ENCODE measurements around the gene FMO2.

Gene FMO2, protein sequence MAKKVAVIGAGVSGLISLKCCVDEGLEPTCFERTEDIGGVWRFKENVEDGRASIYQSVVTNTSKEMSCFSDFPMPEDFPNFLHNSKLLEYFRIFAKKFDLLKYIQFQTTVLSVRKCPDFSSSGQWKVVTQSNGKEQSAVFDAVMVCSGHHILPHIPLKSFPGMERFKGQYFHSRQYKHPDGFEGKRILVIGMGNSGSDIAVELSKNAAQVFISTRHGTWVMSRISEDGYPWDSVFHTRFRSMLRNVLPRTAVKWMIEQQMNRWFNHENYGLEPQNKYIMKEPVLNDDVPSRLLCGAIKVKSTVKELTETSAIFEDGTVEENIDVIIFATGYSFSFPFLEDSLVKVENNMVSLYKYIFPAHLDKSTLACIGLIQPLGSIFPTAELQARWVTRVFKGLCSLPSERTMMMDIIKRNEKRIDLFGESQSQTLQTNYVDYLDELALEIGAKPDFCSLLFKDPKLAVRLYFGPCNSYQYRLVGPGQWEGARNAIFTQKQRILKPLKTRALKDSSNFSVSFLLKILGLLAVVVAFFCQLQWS

DNA sequence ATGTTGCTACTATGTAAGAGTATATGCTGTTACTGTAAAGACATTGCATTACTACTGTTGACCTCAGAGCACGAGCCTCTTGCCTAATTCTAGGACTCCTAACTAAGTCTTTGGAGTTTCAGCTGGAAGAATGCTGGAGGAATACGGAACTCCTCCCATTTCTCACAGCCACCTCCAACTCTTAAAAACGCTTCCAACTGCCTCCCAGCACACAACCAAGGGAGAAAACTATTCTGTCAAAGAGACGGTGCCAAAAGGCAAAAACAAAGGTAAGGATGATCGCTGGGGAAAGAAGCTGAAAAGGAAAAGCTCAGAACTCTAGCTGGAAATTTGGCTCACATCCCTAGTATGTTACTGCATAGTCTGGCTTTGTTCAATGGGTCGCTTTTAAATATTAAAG, at the start of gene FMO2:
FMO2 (plus strand) TSS at position 210 of the 400 bp plus-strand sequence. CDS start 414 bp downstream, outside the sequence.
- peak in 1 of 56 donors; percentile 1 for DNase-seq

DNA sequence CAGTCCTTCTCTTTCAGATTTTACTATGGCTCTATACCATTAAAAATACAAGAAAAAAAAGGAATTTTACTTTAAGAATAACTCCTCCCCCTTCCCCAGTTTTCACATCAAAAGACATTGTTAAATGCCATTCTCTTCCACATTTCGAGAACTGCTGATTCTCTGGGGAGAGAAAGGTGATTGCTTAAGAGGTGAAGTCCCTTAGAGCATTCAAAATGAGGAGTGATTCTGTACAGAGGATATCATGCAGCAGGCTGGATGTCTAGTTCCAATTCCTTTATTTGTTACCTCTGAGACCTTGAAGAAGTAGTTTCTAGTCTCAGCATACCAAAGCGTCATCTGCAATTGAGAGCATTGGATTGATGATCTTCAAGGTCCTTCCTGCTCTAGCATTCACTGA, 47.5 kb upstream of the FMO2 start:
- DNase-seq, result no peak

DNA sequence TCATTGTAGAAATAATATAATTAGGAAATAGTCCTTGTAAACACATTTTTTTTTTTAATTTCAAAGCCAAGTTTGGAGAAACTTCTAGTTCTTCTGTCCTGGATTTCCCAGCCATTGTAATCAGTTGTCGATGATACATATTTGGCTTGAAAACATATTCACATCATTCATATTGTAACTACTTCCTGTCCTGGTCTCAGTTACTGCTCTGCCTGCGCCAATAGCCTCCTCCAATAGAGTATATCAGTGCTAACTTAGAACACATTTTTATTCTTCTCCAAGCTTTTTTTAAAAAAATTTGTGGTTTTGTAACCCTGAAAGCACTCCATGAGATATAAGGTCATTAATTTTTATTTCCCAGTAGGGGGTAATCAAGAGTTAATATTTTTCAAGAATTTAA, 46.1 kb upstream of the FMO2 start:
- DNase-seq, result no peak

DNA sequence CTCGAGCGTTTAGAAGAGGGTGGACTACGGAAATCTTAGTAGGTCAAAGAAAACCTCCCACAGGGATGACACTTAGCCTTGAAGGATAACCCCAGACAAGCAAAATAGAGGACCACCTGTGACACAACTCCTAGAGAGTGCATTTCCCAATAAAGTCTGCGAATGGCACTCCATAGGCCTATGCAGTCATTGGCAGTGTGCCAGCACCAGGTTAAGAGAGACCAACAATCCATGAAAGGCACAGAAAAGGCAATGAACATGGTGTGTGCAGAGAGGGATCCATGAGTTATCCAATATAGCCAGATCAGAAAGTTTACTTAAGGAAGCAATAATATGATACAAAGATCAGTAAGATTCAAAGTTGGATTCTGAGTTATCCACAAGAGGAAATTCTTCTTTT, 45.2 kb upstream of the FMO2 start:
- DNase-seq, result no peak

DNA sequence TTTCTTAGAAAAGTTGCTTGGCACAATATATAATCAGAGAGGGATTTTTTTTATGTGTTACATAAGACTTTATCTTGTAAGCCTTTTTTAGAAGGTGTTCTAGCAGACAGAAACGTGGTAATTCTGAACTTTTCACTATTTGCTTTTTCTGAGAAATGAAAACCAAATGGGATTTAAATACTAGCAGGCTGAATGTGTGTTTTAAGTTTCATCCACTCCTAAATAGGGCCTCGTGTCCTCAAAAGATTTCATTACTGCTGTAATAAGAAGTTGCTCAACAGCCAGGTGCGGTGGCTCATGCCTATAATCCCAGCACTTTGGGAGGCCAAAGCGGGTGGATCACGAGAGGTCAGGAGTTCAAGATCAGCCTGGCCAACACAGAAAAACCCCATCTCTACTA, 44.7 kb upstream of the FMO2 start:
- DNase-seq, result no peak

DNA sequence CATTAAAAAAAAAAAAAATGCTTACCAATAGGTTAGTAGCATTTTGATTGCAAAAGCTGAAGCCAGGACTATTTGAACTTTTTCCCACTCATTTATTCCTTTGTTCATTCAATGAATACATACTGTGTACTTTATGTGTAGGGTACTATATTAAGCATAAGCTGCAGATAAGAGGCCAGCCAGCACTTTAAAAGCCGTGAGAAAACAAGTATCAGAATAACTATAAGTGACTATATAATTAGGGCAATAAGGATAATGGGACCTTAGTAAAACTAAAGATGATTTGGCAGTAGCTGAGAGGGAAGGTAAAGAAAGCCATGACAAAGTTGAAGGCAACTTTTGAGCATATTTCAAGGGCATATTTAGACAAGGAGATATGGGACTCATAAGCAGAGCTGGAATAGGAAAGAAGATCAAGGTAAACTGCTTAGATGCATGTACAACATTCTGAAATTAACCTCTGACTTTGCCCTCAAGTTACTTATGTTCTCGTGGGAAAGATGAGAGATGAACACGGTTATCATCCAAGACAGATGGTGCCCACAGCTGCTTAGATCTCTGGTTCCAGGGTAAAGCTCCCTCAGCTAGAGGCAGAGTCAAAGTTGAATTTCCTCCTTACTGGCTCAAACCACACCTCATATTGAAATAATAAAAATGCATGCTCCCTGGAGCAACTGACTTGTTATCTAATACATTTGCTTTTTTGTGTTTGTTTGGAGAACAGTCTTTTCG, 44.0 kb upstream of the FMO2 start:
- no peak for DNase-seq

DNA sequence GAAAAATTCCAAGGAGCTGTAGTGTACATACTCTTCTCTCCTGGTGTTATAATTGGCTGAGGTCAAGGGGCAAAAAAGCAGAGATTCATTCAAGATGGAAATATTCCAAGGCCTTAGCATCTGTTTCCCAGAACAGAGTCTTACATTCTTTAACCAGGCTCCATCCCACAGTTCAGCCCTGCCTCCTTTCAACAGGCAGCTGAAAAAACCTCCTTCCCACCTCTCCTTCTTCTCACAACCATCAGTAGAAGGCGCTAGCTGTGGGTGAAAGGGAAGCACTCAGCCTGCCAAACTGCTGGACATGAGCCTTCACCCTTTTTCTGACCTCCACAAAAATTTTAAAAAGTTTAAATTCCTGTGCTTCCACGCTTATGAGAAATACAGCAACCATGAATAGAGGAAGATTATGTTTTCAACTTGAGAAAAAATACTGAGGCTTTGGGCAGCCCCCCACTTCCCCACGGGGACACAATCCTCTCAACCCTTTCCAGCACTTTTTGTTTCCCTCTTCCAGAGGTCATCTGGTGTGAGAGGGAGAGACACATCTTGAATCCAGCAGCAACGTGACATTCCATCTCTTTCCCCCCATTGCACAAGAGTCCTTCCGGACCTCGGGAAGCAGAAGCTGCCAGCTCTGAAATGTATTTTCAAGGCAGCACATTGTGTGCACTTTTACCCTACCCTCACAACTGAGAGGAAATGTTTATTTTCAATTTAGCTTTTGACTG, 43.2 kb upstream of the FMO2 start:
- DNase-seq, result peak in 5 of 56 donors; percentile 0 to 25 (median 10)

DNA sequence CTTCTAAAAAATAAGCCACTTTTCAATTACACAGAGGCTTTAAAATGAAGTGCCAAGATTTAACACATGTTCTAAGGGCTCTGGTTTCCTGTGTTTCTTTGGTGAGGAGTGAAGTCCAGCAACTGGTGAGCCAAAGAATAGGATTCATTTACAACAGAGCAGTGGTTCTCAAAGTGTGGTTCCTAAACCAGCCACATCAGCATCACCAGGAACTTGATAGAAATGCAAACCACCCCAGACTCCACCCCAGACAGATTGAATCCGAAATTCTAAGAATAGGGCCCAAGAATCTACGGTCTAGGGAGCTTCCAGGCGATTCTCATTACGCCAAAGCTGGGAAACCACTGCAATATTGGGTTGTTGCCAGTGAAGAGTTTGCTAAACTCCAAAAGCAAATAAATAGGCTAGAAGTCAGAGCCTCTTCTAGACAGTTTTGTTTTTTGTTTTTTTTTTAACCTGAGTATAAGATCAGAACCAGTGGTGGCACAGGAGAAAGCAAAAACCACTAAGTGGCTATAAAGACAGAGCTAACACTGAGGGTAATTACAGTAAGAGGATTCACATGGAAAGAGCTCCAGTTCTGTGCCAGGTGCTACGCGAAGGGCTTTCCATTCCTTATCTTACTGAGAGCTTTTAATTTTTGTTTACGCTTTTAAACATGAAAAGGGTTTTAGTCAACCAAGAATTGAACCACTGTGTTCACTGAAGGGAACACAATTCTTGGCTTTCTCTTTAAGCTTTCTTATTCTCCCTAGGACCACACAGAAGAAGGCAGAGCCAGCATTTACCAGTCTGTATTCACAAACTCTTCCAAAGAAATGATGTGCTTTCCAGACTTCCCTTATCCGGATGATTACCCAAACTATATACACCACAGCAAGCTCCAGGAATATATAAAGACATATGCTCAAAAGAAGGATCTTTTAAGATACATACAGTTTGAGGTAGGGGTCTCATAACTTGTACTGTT, 42.4 kb upstream of the FMO2 start:
- peak in 7 of 56 donors; percentile 1 to 25 (median 9) for DNase-seq

DNA sequence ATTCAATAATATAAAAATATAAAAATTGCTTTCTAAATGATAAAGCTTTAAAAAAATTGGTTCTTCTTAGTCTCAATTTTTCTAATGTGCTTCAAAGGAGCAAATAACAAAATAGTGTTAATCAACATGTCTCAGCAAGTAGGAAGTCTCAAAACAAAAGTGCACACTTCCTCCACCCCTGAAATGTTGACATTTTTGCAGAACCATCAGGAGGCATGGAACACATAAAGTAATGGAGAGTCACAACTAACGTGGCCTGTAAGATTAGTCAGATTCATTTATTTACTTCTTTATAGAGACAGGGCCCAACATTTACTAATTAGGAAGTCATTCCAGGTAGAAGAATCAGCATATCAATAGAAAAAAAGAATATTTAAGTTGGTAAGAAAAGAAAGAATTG, 34.9 kb upstream of the FMO2 start:
- DNase-seq, result no peak

DNA sequence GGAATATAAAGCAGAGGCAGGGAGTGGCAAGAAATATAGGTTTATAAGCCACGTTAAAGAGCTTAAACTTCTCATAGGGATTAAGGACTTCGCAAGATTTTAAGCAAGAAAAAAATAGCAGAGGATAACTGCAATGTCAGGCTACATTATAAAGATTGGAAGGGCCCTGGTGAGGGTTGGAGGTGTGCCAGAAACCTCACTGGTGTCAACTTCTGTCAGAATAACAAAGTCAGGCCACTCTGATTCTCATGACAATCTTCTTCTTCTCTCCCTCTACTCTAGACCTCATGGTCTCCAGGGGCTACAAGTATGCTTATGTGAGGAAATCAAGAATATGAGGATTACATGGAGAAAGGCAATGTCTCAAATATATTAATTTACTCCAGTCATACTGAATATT, 32.6 kb upstream of the FMO2 start:
- no peak for DNase-seq

DNA sequence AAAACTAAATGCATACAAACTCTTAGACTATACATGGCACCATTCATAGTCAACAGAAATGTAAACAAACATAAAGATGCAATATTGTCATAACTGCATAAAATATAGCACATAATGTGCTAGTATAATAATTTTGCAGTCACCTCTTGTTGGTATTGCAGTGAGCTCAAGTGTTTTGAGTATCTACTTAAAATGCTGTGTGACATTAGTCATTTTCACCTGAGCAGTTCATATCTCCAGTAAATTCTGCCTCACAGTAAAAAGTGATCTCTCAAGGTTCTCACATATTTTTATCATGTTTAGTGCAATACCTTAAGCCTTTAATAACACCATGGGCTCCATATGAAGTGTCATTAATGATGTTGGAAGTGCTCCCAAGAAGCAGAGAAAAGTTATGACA, 29.6 kb upstream of the FMO2 start:
- DNase-seq, result no peak

DNA sequence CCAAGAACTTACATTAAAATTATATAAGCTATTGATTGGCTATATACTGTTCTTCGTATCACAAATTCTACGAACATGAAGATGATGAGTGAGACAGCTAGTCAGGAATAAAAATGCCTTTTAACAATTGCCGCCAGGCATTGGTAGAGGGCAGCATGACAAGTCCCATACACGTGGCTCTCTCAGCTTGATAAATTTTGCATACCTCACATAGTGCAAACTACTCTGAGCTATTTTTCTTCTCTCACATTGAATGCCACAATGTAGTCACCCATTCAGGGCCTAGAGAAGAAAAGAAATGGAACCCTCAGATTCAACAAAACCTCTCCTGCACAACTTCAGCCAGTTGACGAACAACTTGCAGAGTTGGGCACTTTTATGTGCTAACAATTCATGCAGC, 27.0 kb upstream of the FMO2 start:
- no peak for DNase-seq

DNA sequence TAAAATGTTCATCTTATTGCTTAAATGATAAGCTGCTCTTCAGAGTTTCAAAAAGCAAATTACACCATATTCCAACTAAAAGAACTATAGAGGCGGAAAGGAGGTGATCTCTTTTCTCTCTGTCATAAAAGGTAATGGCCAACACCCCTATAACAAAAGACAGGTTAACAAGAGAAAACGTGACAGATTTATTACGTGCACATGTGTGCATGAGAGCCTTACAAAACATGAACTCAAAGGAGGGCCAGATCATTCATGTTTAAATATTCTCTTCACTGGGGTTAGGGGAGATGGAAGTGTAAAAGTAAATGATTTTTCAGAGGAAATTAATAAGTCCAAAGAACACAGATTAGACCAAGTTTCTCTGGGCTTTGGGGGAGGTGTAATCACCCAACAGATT, 26.5 kb upstream of the FMO2 start:
- no peak for DNase-seq

DNA sequence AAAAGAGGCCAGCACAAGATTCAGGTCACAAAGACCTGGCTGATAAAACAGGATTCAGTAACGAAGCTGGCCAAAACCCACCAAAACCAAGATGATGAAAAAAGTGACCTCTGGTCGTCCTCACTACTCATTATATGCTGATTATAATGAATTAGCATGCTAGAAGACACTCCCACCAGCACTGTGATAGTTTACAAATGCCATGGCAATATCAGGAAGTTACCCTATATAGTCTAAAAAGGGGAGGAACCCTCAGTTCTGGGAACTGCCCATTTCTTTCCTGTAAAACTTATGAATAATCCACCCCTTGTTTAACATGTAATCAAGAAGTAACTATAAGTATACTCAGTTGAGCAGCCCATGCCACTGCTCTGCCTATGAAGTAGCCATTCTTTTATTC, 26.0 kb upstream of the FMO2 start:
- DNase-seq, result no peak

DNA sequence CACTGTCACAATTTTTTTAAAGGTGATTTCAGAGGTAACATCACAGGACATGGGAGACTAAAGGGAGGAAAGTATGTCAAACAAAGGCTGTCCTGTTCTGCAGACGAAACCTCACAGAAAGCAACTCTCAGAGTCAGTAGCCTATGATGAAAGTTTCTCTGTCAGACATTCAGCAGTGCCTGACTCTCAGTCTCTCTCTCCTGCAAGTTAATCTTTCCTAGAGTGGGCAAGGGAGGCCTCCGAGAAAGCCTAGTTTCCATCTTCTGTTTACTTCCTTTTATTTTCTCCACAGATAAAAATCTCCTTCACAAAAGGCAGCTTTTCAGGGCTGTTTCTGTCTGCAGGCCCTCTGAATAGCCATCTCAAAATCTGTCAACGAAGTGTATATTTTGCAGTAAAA, 24.9 kb upstream of the FMO2 start:
- DNase-seq, result no peak

DNA sequence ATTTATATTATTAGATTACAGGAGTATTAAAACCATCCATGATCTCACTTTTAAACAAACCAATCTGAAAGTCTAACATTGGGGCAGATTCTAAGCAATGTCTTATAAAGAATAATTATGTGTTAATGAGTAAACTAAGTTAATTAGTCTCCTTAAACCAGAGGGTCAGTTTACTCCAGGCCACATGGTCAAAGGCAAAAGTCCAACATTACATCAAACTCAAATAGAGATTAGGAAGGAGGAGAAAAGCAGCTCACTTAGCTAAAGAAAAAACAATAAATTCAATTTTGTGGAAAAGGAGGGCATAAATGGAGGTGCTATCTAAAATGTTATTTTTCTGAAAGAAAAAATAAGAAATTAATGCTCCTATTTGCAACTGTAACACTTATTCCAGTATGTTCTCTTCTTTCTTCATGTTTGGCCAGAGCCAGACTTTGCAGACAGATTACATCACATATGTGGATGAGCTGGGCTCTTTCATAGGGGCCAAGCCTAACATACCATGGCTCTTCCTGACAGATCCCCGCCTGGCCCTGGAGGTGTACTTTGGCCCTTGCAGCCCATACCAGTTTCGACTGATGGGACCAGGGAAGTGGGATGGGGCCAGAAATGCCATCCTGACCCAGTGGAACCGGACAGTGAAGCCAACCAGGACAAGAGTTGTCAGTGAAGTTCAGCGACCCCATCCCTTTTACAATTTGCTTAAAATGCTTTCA, 24.3 kb upstream of the FMO2 start:
- no peak for DNase-seq

DNA sequence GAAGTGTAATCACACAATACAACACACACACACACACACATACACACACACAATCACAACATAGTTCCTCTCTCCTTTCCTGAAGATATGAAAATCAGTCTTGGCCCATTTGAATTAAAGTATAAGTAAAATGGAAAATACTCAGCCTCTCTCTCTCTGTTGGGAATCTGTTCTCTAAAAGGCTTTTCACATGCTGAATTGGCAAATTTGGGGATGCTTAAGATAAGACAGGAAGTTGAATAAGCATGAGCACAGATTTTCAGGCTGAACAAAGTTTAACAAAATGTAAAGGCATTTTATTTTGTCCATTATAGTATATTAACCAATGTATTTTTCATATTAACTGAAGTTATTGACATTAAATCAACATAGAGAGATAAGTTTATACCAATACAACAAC, 23.7 kb upstream of the FMO2 start:
- DNase-seq, result no peak

DNA sequence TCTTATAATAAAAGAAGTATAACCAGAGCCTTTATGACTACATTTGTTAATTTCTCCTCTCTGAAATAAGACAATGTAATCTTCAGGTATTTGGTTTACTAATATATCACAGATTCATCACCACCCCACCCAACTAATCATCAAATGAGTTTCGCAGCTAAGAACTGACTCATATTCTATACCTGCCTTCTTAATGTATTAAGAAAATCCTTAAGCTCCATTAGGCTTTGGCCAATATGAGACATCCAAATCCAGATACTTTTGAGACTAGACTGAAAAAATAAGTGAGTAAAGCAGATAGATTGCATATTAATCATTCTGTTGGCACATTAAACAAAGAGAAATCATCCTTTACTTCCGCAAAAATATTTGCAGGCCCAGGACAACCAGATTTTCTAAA, 18.7 kb upstream of the FMO2 start:
- DNase-seq, result no peak

DNA sequence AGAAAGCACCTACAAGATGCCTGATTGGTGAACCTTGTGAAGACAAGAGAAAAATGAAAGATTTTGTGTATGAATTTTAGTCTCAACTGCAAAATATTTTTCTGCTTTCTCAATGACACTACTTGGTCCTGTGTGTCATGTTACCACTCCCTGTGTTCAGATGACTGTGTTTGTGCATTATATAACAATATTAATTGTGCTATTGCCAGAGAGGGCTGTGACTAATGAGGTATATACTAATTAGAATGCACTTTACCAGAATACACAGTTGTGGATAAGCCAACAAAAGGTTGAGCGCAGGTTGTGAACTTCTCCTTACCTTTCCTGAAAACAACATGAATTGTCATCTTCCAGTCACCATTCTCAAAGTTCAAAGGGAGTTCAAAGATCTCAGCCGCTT, 17.3 kb upstream of the FMO2 start:
- DNase-seq, result no peak

DNA sequence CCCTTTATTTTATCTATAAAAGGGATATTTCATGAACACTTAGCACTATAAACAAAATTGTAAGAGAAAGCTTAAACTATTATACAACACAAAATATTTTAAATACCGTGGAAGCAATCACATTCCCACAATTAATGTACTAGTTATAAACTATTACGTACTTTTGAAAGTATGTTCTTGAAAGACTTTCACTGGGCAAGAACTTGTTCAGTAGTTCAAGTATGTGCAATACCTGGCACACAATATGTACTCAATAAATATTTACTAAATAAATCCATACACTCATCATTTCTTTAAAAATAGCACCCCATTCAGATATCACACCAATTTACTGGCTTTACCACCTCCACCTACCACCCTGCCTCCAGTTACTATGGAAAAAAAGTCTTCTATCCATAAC, 12.6 kb upstream of the FMO2 start:
- DNase-seq, result no peak
